Stimulated activated CD4-positive, alpha-beta T cell treated with anti-CD3 and anti-CD28 coated beads, Interleukin-2, amount 100 ng/mL, for 24 hours (primary cell): Measurements from ENCODE around the gene LRRC71.

Source experiments
- DNase-seq, 2 donors: peaks; one replicate each; pipeline ENCODE4 v3.0.0-alpha.2; 2020

LRRC71 gene

DNA sequence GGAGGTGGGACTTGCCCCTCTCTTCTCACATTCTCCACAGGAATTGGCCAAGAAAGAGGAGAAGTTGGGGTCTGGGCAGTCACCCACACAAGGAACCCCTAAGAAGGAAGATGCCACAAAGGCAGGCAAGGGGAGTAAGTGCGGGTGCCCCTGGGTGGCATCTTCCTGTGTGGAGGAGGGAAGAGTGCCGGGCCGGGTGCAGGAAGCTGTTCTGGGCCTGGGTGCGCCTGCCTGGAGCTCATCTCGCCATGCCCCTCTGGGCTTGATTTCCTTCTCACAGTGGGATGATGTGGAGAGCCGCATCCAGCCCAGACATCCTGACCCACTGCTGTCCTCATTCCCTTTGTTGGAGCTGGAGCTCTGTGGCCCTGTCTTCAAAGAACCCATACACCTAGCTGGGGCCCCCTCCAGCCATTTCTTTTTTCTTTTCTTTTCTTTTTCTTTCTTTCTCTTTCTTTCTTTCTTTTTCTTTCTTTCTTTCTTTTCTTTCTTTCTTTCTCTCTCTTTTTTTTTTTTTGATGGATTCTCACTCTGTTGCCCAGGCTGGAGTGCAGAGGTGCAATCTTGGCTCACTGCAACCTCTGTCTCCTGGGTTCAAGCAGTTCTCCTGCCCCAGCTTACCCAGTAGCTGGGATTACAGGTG is 9.3 kb downstream of the LRRC71 start:
- DNase-seq = no peak

DNA sequence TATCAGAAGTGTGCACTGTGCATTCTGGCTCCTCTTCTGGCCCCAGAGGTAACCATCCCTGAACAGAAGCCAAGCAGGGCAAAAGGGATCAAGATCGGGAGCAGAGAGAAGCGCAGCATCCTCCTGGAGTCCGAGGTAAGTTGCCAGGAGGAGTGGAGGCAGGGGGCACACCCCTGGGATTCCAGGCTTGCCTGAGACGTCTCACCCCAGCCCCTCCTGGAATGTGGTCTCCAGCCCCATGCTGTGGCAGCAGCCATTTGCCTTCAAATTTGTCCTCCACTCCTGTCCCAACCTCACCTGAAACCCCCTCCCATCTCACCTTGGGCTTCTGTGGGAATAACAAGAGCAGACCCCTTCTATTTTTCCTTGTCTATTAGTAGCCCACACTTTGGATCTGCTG is 10.1 kb downstream of the LRRC71 start:
- DNase-seq = no peak

DNA sequence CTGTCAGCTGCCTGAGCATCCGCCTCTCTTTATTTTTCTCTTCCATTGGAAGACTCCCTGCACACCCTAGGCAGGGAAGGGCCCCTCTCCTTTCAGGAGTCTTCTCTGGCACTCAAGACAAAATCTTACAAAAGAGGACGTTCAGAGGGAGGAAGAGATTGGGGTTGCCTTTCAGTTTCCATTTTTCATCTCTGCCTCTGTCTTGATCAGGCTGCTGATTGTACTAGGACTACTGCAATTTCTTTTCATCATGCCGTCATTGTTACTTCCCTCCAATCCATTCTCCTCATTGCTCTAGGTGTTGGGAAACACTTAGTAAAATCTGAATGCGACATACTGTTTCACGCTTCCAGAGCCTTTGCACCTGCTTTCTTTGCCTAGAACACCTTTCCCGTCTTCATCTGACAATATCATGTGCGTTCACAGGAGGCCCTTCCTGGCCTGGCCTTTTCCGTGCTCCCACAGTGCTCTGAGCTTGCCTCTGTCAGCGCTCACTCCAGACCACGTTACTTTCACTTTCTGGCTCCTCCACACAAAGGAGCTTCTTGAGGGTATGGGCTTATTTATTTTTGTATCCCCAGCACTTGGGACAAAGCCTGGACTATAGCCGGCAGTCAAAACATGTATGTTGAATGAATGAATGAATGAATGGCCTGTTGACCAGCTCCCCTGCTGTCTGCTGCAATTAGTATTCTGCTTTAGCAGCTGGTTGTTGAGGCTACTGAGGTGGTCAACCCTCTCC is 10.9 kb downstream of the LRRC71 start:
- DNase-seq = no peak

GRCh38 chr1:156931974-156932710 is 11.7 kb downstream of the LRRC71 start:
- no peak for DNase-seq

- DNase-seq = no peak
These were observed 12.7 kb downstream of the LRRC71 start for GRCh38 chr1:156933136-156933535.

DNA sequence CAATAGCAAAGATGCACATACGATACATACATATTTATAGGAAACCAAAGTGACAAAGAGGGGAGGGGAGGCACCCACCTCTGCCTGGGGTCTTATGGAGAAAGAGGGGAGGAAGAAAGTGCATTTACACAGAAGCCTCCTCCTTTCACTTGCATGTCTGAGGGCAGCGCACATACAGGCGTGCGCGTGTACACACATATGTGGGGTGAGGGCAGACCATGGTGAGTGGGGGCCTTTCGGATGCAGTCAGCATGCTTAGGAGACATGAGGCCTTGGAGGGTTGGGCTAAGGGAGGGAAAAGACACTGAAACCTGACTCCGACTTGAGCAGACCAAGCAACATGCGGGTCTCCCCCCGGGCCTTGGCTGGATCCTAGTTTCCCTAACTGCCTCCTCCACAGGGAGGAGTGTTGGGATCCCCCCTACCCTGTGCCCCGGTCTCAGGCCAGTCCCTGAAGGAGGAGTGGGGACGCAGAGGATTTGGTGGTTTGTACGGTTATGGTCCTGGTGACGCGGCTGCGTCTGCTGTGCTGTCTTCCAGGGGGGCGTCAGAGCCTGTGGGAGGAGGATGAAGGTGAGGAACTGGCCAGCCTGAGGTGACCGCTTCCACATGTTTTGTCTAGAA is 15.2 kb downstream of the LRRC71 start:
- DNase-seq = no peak

- DNase-seq = no peak
These were observed 15.8 kb downstream of the LRRC71 start for GRCh38 chr1:156936191-156936590.

DNA sequence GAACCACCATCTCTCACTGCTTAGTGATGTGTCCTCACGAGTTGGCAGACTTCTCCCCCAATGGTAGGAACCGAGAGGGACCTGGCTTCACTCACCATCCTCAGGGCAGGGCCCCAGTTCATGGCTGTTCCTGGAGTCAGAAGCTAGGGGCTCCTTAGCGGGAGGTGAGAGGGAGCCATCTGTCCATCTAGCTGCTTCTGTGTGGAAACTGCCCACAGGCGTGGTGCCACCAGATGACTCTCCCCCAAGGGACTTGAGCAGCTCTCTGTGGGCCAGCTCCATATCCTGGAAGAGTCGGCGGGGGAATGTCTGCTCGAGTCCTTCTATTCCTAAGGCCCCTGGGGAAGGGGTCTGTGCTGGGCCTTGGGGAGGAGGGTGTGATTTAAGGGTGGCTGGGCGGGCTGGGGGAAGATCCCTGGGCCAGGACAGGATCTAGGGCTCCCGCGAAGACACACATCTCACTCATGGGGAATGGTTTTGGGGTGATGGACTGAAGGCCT is 16.3 kb downstream of the LRRC71 start:
- no peak for DNase-seq

GRCh38 chr1:156937883-156938282 is 17.5 kb downstream of the LRRC71 start:
- DNase-seq = no peak

- no peak for DNase-seq
These were observed 18.4 kb downstream of the LRRC71 start for GRCh38 chr1:156938813-156939212.

- DNase-seq = no peak
These were observed 19.4 kb downstream of the LRRC71 start for GRCh38 chr1:156939786-156940334.

DNA sequence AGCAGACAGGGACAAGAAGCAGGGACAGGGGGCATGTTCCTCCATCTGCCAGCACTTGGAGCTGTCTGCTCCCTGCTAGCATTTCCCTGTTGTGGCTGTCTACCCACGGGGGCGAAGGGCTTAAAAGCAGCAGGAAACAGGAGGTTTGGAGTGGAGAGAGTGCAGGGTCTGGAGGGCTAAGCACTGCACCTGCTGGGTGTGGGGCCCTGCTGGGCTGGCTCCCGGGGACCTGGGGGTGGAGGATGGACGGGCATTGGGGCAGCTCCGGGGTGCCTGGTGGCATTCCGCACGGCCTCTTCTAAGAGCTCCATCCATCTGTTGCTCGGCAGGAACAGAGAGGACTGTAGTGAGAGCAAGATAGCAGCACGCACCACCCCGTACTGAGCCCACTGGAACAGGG is 21.2 kb downstream of the LRRC71 start:
- DNase-seq = no peak

- no peak for DNase-seq
These were observed 21.7 kb downstream of the LRRC71 start for GRCh38 chr1:156942176-156942575.

DNA sequence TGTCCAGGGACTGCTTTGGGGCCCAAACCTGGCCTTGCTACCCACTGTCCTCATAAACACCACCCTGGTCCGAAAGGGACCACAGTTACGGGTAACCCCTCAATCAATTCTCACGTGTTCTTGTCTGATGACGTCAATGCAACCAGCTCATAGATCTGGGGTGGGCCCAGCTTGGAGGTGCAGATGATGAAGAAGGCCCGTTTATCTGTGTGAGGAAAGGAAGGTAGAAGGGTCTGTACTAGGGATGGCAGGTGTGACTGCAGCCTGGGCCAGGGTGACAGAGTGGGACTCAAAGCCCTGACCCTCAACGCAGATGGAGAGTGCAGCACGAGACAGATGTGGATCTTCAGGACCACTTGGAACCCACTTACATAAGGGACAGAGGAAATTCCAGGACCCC is 22.1 kb downstream of the LRRC71 start:
- DNase-seq = no peak

DNA sequence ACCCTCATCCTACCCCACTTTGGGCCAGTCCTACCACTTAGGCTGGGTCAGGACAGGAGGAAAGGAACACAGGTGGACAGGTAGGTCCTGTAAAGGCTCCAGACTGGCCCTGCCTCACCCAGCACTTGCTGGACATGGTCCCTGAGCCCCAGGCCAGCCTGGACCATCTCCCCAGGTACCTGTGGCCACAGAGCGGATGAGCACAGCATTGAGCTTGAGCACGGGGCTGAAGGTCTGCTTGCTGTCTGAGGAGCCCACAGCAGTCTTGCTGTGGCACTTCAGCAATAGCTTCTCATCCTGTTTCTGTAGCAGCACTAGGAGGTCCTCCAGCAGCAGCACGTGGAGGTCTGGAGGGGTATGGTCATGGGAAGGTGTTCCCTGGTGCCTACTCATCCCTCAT is 23.3 kb downstream of the LRRC71 start:
- no peak for DNase-seq

- DNase-seq = no peak
These were observed 23.8 kb downstream of the LRRC71 start for GRCh38 chr1:156944268-156944667.

DNA sequence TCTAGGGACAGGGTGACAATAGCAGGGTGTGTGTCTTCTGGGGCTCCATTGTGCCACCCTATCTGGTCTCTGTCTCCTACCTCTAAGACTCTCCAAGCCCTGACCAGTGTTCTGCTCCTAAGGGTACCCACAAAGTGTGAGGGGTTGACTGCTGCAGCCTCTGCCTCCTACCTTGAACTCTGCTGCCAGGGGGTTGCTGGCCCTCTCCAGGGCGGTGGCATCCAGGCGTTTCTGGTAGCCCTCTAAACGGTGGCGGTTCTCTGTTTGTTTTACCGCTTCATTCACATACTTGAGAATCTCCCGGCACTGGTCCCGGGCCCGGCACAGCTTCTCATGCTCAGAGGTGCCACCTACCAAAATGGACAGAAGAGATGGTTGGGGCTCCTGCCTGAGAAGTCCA is 24.4 kb downstream of the LRRC71 start:
- DNase-seq = no peak

- no peak for DNase-seq
These were observed 25.6 kb downstream of the LRRC71 start for GRCh38 chr1:156945881-156946661.

DNA sequence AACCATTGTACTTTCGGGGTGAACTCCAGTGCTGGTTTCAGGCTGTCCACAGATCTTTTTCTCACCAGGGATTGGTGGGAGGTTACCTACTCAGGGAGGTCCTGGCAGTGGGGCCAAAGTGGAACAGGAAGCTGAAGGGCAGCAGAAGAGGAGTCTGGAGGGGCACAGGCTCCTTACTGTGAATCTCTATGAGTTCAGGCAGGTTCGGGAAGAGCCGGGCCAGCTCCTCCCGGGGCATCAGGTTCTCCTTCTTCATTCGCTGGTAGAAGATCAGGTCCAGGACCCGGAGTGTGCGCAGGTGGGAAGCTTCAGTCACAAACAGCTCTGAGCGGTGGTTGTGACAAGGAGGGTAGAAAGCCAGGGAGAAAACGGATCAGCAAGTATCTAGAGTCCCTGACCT is 26.7 kb downstream of the LRRC71 start:
- no peak for DNase-seq

- no peak for DNase-seq
These were observed 27.5 kb downstream of the LRRC71 start for GRCh38 chr1:156947818-156948525.

DNA sequence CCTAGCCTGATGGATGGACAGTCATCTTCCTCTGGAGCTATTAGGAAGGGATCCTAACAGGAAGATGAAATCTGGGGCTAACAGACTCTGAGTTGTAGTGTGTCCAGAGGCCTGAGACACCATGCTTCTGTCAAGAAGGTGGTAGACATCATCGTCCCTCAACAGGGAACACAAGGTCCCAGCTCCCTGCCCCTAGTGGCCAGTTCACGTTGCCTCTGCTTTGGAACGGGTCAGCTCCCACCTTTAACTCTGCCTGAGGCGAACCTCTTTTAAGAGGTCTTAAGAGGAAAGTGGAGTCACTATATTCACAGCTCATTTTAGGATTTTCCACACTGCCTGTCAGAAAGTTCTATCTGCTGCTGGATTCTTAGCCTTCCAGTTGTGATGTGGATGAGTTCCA is 28.3 kb downstream of the LRRC71 start:
- no peak for DNase-seq

GRCh38 chr1:156949127-156949526 is 28.7 kb downstream of the LRRC71 start:
- no peak for DNase-seq
